DOHH2 (cell line): ENCODE results near the gene IRX2.

Experiments used
- EZH2phosphoT487 ChIP-seq: fragments of 200-600 bp; sonication (generic); IDR thresholded peaks from 2 replicates; pipeline ENCODE4 v1.6.1; 2017; ENCODE audit warnings: borderline replicate concordance, mild to moderate bottlenecking, antibody characterized with exemption, low read length, moderate library complexity, mixed read lengths
- TF ChIP-seq, protein P1 (sequence below): fragments of 200-600 bp; sonication (generic); IDR thresholded peaks from one replicate; pipeline ENCODE4 v1.5.1; 2014; ENCODE audit warnings: antibody characterized with exemption, mild to moderate bottlenecking, low read depth, low read length; ENCODE audit not compliant: poor library complexity, severe bottlenecking

DNA sequence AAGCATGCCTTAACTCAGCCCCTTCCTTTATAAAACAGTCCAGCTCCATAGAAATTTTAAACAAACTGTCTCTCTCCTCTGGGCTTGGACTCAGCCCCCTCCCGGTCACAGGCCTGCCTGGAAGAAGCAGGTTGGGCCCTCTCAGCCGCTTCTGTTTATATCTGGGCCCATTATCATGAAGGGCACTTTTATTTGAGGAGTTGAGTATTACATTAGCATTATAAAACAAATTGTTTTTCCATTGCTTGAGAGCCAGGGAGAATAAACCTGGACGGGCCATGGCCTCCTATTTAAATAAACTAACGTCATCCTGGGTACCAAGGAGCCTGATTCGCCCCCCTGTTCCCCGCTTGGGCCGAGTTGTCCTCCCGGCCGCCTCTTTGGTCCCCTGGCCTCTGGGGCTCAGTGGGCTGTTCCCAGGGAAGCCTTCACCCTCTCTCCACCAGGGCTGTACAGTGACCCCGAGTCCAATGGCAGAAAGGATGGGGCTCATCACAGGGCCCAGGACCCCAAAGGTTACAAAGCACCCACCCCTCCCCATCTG lies 13.2 kb downstream of the IRX2 start:
- TF ChIP-seq, protein P1, sequence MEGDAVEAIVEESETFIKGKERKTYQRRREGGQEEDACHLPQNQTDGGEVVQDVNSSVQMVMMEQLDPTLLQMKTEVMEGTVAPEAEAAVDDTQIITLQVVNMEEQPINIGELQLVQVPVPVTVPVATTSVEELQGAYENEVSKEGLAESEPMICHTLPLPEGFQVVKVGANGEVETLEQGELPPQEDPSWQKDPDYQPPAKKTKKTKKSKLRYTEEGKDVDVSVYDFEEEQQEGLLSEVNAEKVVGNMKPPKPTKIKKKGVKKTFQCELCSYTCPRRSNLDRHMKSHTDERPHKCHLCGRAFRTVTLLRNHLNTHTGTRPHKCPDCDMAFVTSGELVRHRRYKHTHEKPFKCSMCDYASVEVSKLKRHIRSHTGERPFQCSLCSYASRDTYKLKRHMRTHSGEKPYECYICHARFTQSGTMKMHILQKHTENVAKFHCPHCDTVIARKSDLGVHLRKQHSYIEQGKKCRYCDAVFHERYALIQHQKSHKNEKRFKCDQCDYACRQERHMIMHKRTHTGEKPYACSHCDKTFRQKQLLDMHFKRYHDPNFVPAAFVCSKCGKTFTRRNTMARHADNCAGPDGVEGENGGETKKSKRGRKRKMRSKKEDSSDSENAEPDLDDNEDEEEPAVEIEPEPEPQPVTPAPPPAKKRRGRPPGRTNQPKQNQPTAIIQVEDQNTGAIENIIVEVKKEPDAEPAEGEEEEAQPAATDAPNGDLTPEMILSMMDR = no peak
- no peak for TF ChIP-seq EZH2phosphoT487
